HepG2 (cell line): ENCODE data around the gene DDX39B. TPM values are rescaled to one million over a fixed set of nuclear protein-coding genes. Genes with fewer than 3 reads are reported as not detected.

Experiments
- ARID3A ChIP-seq: IDR thresholded peaks from 2 replicates; pipeline ENCODE4 v1.6.1; 2012; ENCODE audit warnings: low read depth, low read length, improper control_type of control experiment
- ATF1 ChIP-seq: IDR thresholded peaks from 2 replicates; pipeline ENCODE4 v1.6.1; 2016; ENCODE audit warnings: mild to moderate bottlenecking, control low read depth
- BCL6 ChIP-seq: IDR thresholded peaks from 2 replicates; pipeline ENCODE4 v1.6.1; 2016; ENCODE audit warnings: missing genetic modification reagents, missing compliant biosample characterization
- HHEX ChIP-seq: IDR thresholded peaks from 2 replicates; pipeline ENCODE4 v1.6.1; 2016; ENCODE audit warnings: control low read depth
- KLF13 ChIP-seq: sonication (generic); formaldehyde crosslinking; IDR thresholded peaks from 2 replicates; pipeline ENCODE4 v1.4.0; 2020; ENCODE audit warnings: mild to moderate bottlenecking, missing genetic modification reagents
- PAX8 ChIP-seq: sonication (generic); formaldehyde crosslinking; IDR thresholded peaks from 2 replicates; pipeline ENCODE4 v1.8.0; 2022; ENCODE audit warnings: mild to moderate bottlenecking, missing genetic modification reagents, borderline replicate concordance
- RBM39 ChIP-seq: fragments of 200-400 bp; formaldehyde crosslinking; IDR thresholded peaks from one replicate; pipeline ENCODE4 v1.6.1; 2018; ENCODE audit warnings: antibody characterized with exemption, mild to moderate bottlenecking, low read depth, low read length; ENCODE audit not compliant: poor library complexity, severe bottlenecking
- REST ChIP-seq, 2 experiments: IDR thresholded peaks; 2 replicates each; pipeline ENCODE4 v1.6.1; 2011 to 2012; ENCODE audit warnings: low read length in 2 of 2, borderline replicate concordance in 1 of 2, low read depth in 1 of 2, mild to moderate bottlenecking in 1 of 2, moderate library complexity in 1 of 2
- ZBTB4 ChIP-seq: sonication (generic); formaldehyde crosslinking; IDR thresholded peaks from 2 replicates; pipeline ENCODE4 v1.4.0; 2020; ENCODE audit warnings: missing genetic modification reagents, mild to moderate bottlenecking, borderline replicate concordance
- ZKSCAN8 ChIP-seq: IDR thresholded peaks from 2 replicates; pipeline ENCODE4 v1.6.1; 2016; ENCODE audit warnings: borderline replicate concordance, missing genetic modification reagents, missing compliant biosample characterization
- ZMAT5 ChIP-seq: sonication (generic); formaldehyde crosslinking; IDR thresholded peaks from 2 replicates; pipeline ENCODE4 v1.5.0; 2020; ENCODE audit warnings: mild to moderate bottlenecking, low read depth, missing genetic modification reagents, borderline replicate concordance
- ZNF136 ChIP-seq: sonication (generic); formaldehyde crosslinking; IDR thresholded peaks from 2 replicates; pipeline ENCODE4 v1.8.1; 2022; ENCODE audit warnings: low read depth, mild to moderate bottlenecking, moderate library complexity, missing genetic modification reagents
- ZNF512B ChIP-seq: sonication (generic); formaldehyde crosslinking; IDR thresholded peaks from 2 replicates; pipeline ENCODE4 v1.5.1; 2020; ENCODE audit warnings: missing genetic modification reagents, mild to moderate bottlenecking, borderline replicate concordance
- polyA plus RNA-seq, 8 experiments: library from polyadenylated mRNA; depleted of rRNA in 3 of 8; stranded (reverse) in 7 of 8; unstranded in 1 of 8; fragments of >200 nt; fragmentation: Illumina TruSeq in 4 of 8; extraction: Trizol in 4 of 8; gene quantifications; 2 replicates each; pipeline versions ENCODE4 v1.2.1 to v1.2.3, GENCODE V29; 2011 to 2016; ENCODE audit warnings: low read depth in 4 of 8, missing spikeins in 1 of 8, mixed read lengths in 1 of 8; ENCODE audit not compliant: insufficient read depth in 1 of 8
- total RNA-seq, 5 experiments: library from RNA; depleted of rRNA; stranded (reverse); fragments of >200 nt; fragmentation: Illumina TruSeq; extraction: Trizol; gene quantifications; 2 replicates each; pipeline ENCODE4 v1.2.3, GENCODE V29; 2016; ENCODE audit warnings: low read depth in 1 of 5
- TF ChIP-seq, protein P1 (sequence below): sonication (generic); formaldehyde crosslinking; IDR thresholded peaks from 2 replicates; pipeline ENCODE4 v1.9.0; 2021; ENCODE audit warnings: missing genetic modification reagents, mild to moderate bottlenecking, borderline replicate concordance

DDX39B gene
- total and polyA plus RNA-seq, 2 of the 13 experiments (the other 11 are each of a cell fraction or from before 2014, with no cell fraction given): 570 to 678 TPM

DNA sequence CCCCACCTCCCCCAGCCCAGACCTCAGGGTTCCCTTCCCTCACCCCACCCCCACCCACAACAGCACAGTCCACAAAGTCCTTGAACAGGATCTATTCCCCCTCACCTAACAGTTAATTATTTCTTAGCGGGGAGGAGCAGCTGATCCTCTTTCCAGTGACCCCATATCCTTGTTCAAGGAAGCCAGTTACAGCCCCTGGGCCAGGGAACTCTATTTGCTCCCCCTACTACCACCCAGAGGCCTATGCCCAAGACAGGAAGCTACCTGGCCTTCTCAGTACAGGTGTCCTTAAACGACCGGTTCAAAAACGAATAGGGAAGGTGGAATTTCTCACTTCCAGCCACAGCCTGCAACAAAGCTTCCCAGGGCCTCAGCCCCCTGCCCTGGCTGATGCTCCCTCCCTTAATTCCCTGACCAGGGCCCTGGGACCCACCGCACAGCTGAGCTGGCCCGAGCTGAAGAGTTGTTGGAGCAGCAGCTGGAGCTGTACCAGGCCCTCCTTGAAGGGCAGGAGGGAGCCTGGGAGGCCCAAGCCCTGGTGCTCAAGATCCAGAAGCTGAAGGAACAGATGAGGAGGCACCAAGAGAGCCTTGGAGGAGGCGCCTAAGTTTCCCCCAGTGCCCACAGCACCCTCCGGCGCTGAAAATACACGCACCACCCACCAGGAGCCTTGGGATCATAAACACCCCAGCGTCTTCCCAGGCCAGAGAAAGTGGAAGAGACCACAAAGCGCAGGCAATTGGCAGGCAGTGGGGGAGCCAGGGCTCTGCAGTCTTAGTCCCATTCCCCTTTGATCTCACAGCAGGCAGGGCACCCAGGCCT lies 12.3 kb downstream of the DDX39B start (continued):
- TF ChIP-seq, protein P1, sequence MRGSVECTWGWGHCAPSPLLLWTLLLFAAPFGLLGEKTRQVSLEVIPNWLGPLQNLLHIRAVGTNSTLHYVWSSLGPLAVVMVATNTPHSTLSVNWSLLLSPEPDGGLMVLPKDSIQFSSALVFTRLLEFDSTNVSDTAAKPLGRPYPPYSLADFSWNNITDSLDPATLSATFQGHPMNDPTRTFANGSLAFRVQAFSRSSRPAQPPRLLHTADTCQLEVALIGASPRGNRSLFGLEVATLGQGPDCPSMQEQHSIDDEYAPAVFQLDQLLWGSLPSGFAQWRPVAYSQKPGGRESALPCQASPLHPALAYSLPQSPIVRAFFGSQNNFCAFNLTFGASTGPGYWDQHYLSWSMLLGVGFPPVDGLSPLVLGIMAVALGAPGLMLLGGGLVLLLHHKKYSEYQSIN: no peak
- TF ChIP-seq REST (IDR thresholded peaks at IDR 0.05; ENCODE audit: borderline replicate concordance in 1 of 2, low read depth in 1 of 2, low read length in 2 of 2) (no peak), ZBTB4 (CRISPR knock-in tag) (no peak), KLF13 (no peak), RBM39 (no peak), PAX8 (no peak), ZNF512B (CRISPR knock-in tag) (no peak), BCL6 (CRISPR knock-in tag) (no peak), ZNF136 (CRISPR knock-in tag) (no peak), ZMAT5 (CRISPR knock-in tag) (no peak), ZKSCAN8 (CRISPR knock-in tag) (no peak), ATF1 (CRISPR knock-in tag) (no peak), ARID3A (no peak), HHEX (CRISPR knock-in tag) (no peak)
